Tibial nerve (tissue), 4 donors: ENCODE data around the gene FGF1.

ENCODE experiments used
- CTCF ChIP-seq, 5 experiments: fragments of 200-600 bp in 3 of 5; fragments of 450-650 bp in 2 of 5; sonication (generic) in 3 of 5; IDR thresholded peaks; one replicate each; pipeline ENCODE4 v1.5.1; 2016 to 2019; ENCODE audit warnings: antibody characterized with exemption in 5 of 5, mild to moderate bottlenecking in 3 of 5, moderate library complexity in 2 of 5
- EP300 ChIP-seq, 2 donors: sonication (generic); formaldehyde crosslinking; IDR thresholded peaks; one replicate each; pipeline ENCODE4 v1.6.1; 2017; ENCODE audit warnings: antibody characterized with exemption in 2 of 2, mild to moderate bottlenecking in 1 of 2

- no peak for TF ChIP-seq CTCF (IDR thresholded peaks at IDR 0.05)
- TF ChIP-seq EP300 (IDR thresholded peaks at IDR 0.05), result no peak
These were observed 48.0 kb downstream of the FGF1 start for GRCh38 chr5:142637871-142638270.
